HepG2 (cell line): ENCODE measurements around the gene TATDN2. TPM values are rescaled to one million over a fixed set of nuclear protein-coding genes. Genes with fewer than 3 reads are reported as not detected.

Experiments
- ATAC-seq: fragments of 200-7000 bp; cut with Tn5 transposase; 3 replicates; pipeline ENCODE4 v1.9.1; 2020; ENCODE audit warnings: mild to moderate bottlenecking, moderate library complexity
- BruUV-seq: library from RNA; stranded (reverse); fragments of 400-500 nt; replicated peaks from 2 replicates; lab custom pipeline; 2021; lab: Mats Ljungman, UMichigan
- CTCF ChIA-PET: fragments of 300-600 bp; formaldehyde crosslinking; extraction: SDS; loops from one replicate; lab custom pipeline; 2021; ENCODE audit warnings: low total read pairs, inconsistent platforms, low intra/inter-chr PET ratio; lab: Yijun Ruan, JAX
- POLR2A ChIA-PET: fragments of 350-600 bp; sonication (Branson Sonifier 250); formaldehyde crosslinking; loops from one replicate; lab custom pipeline; 2020; ENCODE audit warnings: antibody characterized with exemption, inconsistent platforms; lab: Yijun Ruan, JAX
- DNase-seq: peaks from one replicate; pipeline ENCODE4 v3.0.0-alpha.2; 2015; ENCODE audit warnings: low spot score
- FAIRE-seq: peaks from 3 replicates; lab custom pipeline; 2011; peaks lifted over from hg19 to GRCh38; lab: Jason Lieb, UNC
- H2AFZ ChIP-seq: one replicate; pipeline ENCODE4 v1.6.1; 2011; ENCODE audit warnings: low read length, inconsistent platforms
- H3K27ac ChIP-seq: fragments of 300-600 bp; 3 replicates; pipeline ENCODE4 v1.8.0; 2011; ENCODE audit warnings: mixed run types, mild to moderate bottlenecking, mixed read lengths, low read length, inconsistent platforms; ENCODE audit not compliant: insufficient read depth; ENCODE audit errors: extremely low read length
- H3K27me3 ChIP-seq, 2 experiments: fragments of 200-600 bp in 1 of 2; 2 replicates in 1 of 2; 3 replicates in 1 of 2; pipeline versions ENCODE4 v1.6.0 to v1.8.0; 2011; ENCODE audit warnings: low read length in 2 of 2, mild to moderate bottlenecking in 2 of 2, moderate library complexity in 2 of 2, inconsistent platforms in 1 of 2; ENCODE audit not compliant: insufficient read depth in 2 of 2, control insufficient read depth in 1 of 2
- H3K36me3 ChIP-seq, 2 experiments: fragments of 200-600 bp in 1 of 2; replicated peaks in 1 of 2; 2 replicates in 1 of 2; 3 replicates in 1 of 2; pipeline versions ENCODE4 v1.5.1 to v1.8.0; 2011; ENCODE audit warnings: low read length in 2 of 2, inconsistent platforms in 1 of 2; ENCODE audit not compliant: insufficient read depth in 2 of 2, control insufficient read depth in 1 of 2
- H3K4me1 ChIP-seq: 2 replicates; pipeline ENCODE4 v1.5.1; 2012; ENCODE audit warnings: low read length, inconsistent platforms; ENCODE audit not compliant: insufficient read depth
- H3K4me2 ChIP-seq: 2 replicates; pipeline ENCODE4 v1.6.0; 2011; ENCODE audit warnings: low read depth, low read length, inconsistent platforms
- H3K4me3 ChIP-seq, 3 experiments: fragments of 200-600 bp in 1 of 3; sonication (generic), shearing (Covaris generic) in 1 of 3; replicated peaks in 1 of 3; 2 replicates each; pipeline ENCODE4 v1.5.1; 2011 to 2016; ENCODE audit warnings: low read length in 3 of 3, inconsistent platforms in 2 of 3, low read depth in 2 of 3, mild to moderate bottlenecking in 2 of 3, control low read depth in 1 of 3, mixed read lengths in 1 of 3; ENCODE audit not compliant: insufficient read depth in 1 of 3
- H3K79me2 ChIP-seq: one replicate; pipeline ENCODE4 v1.6.1; 2011; ENCODE audit warnings: low read length, inconsistent platforms; ENCODE audit not compliant: insufficient read depth
- H3K9ac ChIP-seq: 2 replicates; pipeline ENCODE4 v1.6.0; 2011; ENCODE audit warnings: mild to moderate bottlenecking, low read depth, low read length, inconsistent platforms; ENCODE audit not compliant: insufficient read depth
- H3K9me3 ChIP-seq: 2 replicates; pipeline ENCODE4 v1.5.1; 2012; ENCODE audit warnings: mild to moderate bottlenecking, low read length
- H4K20me1 ChIP-seq: 2 replicates; pipeline ENCODE4 v1.6.0; 2011; ENCODE audit warnings: inconsistent platforms, mild to moderate bottlenecking, low read length, moderate library complexity; ENCODE audit not compliant: insufficient read depth
- ASH2L ChIP-seq: fragments of 300-600, 200-600 bp; sonication (generic); IDR thresholded peaks from 2 replicates; pipeline ENCODE4 v1.7.0; 2017; ENCODE audit warnings: low read depth, mild to moderate bottlenecking, moderate library complexity, mixed read lengths, low read length; ENCODE audit not compliant: insufficient read length
- ATF7-NPFF ChIP-seq: sonication (generic); formaldehyde crosslinking; IDR thresholded peaks from 2 replicates; pipeline ENCODE4 v1.8.1; 2023; ENCODE audit warnings: mild to moderate bottlenecking, low read depth, missing genetic modification reagents, moderate library complexity
- GATA4 ChIP-seq: sonication (generic); IDR thresholded peaks from 2 replicates; pipeline ENCODE4 v1.6.1; 2016; ENCODE audit warnings: antibody characterized with exemption, low read depth, borderline replicate concordance
- PRPF4 ChIP-seq: fragments of 200-400 bp; formaldehyde crosslinking; IDR thresholded peaks from 2 replicates; pipeline ENCODE4 v1.6.1; 2016; ENCODE audit warnings: low read length, low read depth; ENCODE audit not compliant: poor library complexity, severe bottlenecking
- SP4 ChIP-seq: sonication (generic); formaldehyde crosslinking; IDR thresholded peaks from 2 replicates; pipeline ENCODE4 v1.8.1; 2023; ENCODE audit warnings: mild to moderate bottlenecking, missing genetic modification reagents
- TBX2 ChIP-seq: sonication (generic); formaldehyde crosslinking; IDR thresholded peaks from 2 replicates; pipeline ENCODE4 v1.5.0; 2020; ENCODE audit warnings: missing genetic modification reagents, mild to moderate bottlenecking, borderline replicate concordance
- ZFP90 ChIP-seq: sonication (generic); formaldehyde crosslinking; IDR thresholded peaks from 2 replicates; pipeline ENCODE4 v1.8.0; 2022; ENCODE audit warnings: missing genetic modification reagents, mild to moderate bottlenecking, inconsistent platforms, borderline replicate concordance
- ZKSCAN1 ChIP-seq: fragments of 150-350 bp; IDR thresholded peaks from 2 replicates; pipeline ENCODE4 v1.6.1; 2014; ENCODE audit warnings: low read length
- ZNF12 ChIP-seq: sonication (generic); formaldehyde crosslinking; IDR thresholded peaks from 2 replicates; pipeline ENCODE4 v1.5.0; 2020; ENCODE audit warnings: missing genetic modification reagents
- ZNF264 ChIP-seq: sonication (generic); formaldehyde crosslinking; IDR thresholded peaks from 2 replicates; pipeline ENCODE4 v1.4.0; 2020; ENCODE audit warnings: missing genetic modification reagents
- ZNF430 ChIP-seq: sonication (generic); formaldehyde crosslinking; IDR thresholded peaks from 2 replicates; pipeline ENCODE4 v1.9.0; 2021; ENCODE audit warnings: mild to moderate bottlenecking, missing genetic modification reagents
- ZNF441 ChIP-seq: sonication (generic); formaldehyde crosslinking; IDR thresholded peaks from 2 replicates; pipeline ENCODE4 v1.7.0; 2021; ENCODE audit warnings: missing genetic modification reagents, borderline replicate concordance
- ZSCAN21 ChIP-seq: sonication (generic); formaldehyde crosslinking; IDR thresholded peaks from 2 replicates; pipeline ENCODE4 v1.8.0; 2022; ENCODE audit warnings: mild to moderate bottlenecking, missing genetic modification reagents, moderate library complexity, borderline replicate concordance
- WGBS: methylation state at CpG from one replicate; pipeline ENCODE4 v1.1.6; 2017; ENCODE audit warnings: low lambda C conversion rate; 5-methylcytosine and 5-hydroxymethylcytosine counted together
- in situ Hi-C: cut with HindIII; loops from 2 replicates; pipeline ENCODE4 v1.10.0; 2017; ENCODE audit warnings: low pct_unique_long_range_greater_than_20kb; ENCODE audit not compliant: extremely low pct_ligation_motif_present
- intact Hi-C: fragments of 100-400 bp; cut with micrococcal nuclease; formaldehyde crosslinking; loops from one replicate; pipeline ENCODE4 v1.10.0; 2022; ENCODE audit not compliant: unreplicated experiment
- polyA plus RNA-seq, 8 experiments: library from polyadenylated mRNA; depleted of rRNA in 3 of 8; stranded (reverse) in 7 of 8; unstranded in 1 of 8; fragments of >200 nt; fragmentation: Illumina TruSeq in 4 of 8; extraction: Trizol in 4 of 8; gene quantifications; 2 replicates each; pipeline versions ENCODE4 v1.2.1 to v1.2.3, GENCODE V29; 2011 to 2016; ENCODE audit warnings: low read depth in 4 of 8, missing spikeins in 1 of 8, mixed read lengths in 1 of 8; ENCODE audit not compliant: insufficient read depth in 1 of 8
- total RNA-seq, 5 experiments: library from RNA; depleted of rRNA; stranded (reverse); fragments of >200 nt; fragmentation: Illumina TruSeq; extraction: Trizol; gene quantifications; 2 replicates each; pipeline ENCODE4 v1.2.3, GENCODE V29; 2016; ENCODE audit warnings: low read depth in 1 of 5
- TF ChIP-seq, protein P1 (sequence below): sonication (generic); formaldehyde crosslinking; IDR thresholded peaks from 2 replicates; pipeline ENCODE4 v1.4.0; 2020; ENCODE audit warnings: missing genetic modification reagents, mild to moderate bottlenecking, borderline replicate concordance
- TF ChIP-seq, protein P2 (sequence below): IDR thresholded peaks from 2 replicates; pipeline ENCODE4 v1.6.1; 2016; ENCODE audit warnings: low read depth, control low read depth
- TF ChIP-seq, protein P3 (sequence below): sonication (generic); formaldehyde crosslinking; IDR thresholded peaks from 2 replicates; pipeline ENCODE4 v1.8.1; 2023; ENCODE audit warnings: mild to moderate bottlenecking, missing genetic modification reagents

Gene TATDN2
- total and polyA plus RNA-seq, 2 of the 13 experiments (the other 11 are each of a cell fraction or from before 2014, with no cell fraction given) = 12.1 to 21.9 TPM

DNA sequence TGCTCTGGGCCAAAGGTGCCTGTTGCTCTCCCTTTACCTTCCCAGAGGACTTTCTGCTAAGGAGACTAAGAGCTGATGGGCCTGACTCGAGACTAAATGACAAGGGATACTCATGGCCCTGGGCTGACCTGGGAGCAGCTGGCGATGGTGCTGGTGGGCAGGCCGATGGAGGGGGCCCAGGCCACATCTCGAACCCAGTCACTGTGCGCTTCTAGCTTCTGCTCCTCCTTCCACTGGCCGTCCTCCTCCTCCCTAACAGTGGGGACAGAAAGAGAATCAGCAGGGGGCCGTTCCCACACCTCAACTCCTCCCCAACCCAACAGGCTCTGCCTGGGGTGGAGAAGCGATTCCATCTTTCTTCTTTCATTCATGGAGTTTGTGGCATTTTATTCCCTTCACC, 56.6 kb downstream of the TATDN2 start (continued):
- TF ChIP-seq, protein P1, sequence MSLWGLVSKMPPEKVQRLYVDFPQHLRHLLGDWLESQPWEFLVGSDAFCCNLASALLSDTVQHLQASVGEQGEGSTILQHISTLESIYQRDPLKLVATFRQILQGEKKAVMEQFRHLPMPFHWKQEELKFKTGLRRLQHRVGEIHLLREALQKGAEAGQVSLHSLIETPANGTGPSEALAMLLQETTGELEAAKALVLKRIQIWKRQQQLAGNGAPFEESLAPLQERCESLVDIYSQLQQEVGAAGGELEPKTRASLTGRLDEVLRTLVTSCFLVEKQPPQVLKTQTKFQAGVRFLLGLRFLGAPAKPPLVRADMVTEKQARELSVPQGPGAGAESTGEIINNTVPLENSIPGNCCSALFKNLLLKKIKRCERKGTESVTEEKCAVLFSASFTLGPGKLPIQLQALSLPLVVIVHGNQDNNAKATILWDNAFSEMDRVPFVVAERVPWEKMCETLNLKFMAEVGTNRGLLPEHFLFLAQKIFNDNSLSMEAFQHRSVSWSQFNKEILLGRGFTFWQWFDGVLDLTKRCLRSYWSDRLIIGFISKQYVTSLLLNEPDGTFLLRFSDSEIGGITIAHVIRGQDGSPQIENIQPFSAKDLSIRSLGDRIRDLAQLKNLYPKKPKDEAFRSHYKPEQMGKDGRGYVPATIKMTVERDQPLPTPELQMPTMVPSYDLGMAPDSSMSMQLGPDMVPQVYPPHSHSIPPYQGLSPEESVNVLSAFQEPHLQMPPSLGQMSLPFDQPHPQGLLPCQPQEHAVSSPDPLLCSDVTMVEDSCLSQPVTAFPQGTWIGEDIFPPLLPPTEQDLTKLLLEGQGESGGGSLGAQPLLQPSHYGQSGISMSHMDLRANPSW (CRISPR knock-in tag) = no peak
- TF ChIP-seq, all 625 proteins: peak for 3

DNA sequence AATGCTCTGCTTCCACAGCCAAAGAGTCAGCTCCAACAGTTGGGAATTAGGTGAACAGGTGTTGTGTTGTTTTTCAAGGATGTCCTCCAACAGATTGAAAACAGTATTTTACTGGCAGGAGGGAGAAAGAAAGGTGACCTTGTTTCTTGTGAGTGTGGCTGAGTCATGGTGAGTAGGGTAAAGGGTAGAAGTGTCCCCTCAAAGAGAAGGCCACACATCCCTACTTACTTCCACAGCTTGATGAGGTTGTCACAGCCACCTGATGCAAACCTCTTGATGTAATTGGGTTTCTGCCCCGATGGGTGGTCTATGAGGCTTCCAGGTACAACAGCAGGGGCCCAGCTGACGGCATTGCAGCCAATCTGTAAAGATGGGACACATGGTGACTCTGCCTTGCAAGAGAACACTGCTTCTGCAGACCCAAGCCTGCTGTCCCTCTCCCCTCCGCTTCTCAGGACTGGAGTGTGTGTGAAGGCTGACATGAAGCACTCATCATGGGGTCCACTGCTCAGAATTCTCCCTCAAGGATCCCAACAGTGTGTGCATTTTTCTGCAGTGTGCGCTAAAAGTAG, 57.2 kb downstream of the TATDN2 start:
- Histone ChIP-seq H3K27ac (no peak overlapping the region), H3K4me3 (no peak overlapping the region), H3K9ac (no peak overlapping the region), H2AFZ (no peak overlapping the region), H3K36me3 (peaks cover 48 to 92% of the 10 kb centered on the region in 2 experiments), H3K27me3 (no peaks in the 10 kb centered on the region), H3K9me3 (no peaks in the 10 kb centered on the region), H4K20me1 (peaks cover 6% of the 10 kb centered on the region), H3K4me1 (no peaks in the 10 kb centered on the region), H3K79me2 (no peaks in the 10 kb centered on the region), H3K4me2 (no peak overlapping the region)
- in situ Hi-C loops = no loop called here
- no TSS peak for BruUV-seq
- ChIA-PET CTCF (no interaction called here), POLR2A (interaction anchor here (1.1 kb wide), 1 partner anchor 11 kb away, joined by 5 read pairs; no protein-coding TSS in a partner anchor)
- intact Hi-C loops = no loop called here
- 90% methylated on average over 3 of the region's 4 CpGs for WGBS
- ATAC-seq (no peak), DNase-seq (no peak), FAIRE-seq (no peak)
- no peak for TF ChIP-seq ATF7-NPFF (CRISPR knock-in tag)
- no peak for TF ChIP-seq GATA4
- no peak for TF ChIP-seq SP4 (CRISPR knock-in tag)
- no peak for TF ChIP-seq ZNF12 (CRISPR knock-in tag)
- no peak for TF ChIP-seq ZFP90 (CRISPR knock-in tag)
- no peak for TF ChIP-seq ZNF441 (CRISPR knock-in tag)
- TF ChIP-seq ZSCAN21 (CRISPR knock-in tag) = no peak
- TF ChIP-seq, protein P2, sequence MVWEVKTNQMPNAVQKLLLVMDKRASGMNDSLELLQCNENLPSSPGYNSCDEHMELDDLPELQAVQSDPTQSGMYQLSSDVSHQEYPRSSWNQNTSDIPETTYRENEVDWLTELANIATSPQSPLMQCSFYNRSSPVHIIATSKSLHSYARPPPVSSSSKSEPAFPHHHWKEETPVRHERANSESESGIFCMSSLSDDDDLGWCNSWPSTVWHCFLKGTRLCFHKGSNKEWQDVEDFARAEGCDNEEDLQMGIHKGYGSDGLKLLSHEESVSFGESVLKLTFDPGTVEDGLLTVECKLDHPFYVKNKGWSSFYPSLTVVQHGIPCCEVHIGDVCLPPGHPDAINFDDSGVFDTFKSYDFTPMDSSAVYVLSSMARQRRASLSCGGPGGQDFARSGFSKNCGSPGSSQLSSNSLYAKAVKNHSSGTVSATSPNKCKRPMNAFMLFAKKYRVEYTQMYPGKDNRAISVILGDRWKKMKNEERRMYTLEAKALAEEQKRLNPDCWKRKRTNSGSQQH (CRISPR knock-in tag) = no peak
- TF ChIP-seq ZNF264 (CRISPR knock-in tag) = no peak
- TF ChIP-seq, protein P3, sequence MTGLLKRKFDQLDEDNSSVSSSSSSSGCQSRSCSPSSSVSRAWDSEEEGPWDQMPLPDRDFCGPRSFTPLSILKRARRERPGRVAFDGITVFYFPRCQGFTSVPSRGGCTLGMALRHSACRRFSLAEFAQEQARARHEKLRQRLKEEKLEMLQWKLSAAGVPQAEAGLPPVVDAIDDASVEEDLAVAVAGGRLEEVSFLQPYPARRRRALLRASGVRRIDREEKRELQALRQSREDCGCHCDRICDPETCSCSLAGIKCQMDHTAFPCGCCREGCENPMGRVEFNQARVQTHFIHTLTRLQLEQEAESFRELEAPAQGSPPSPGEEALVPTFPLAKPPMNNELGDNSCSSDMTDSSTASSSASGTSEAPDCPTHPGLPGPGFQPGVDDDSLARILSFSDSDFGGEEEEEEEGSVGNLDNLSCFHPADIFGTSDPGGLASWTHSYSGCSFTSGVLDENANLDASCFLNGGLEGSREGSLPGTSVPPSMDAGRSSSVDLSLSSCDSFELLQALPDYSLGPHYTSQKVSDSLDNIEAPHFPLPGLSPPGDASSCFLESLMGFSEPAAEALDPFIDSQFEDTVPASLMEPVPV (CRISPR knock-in tag) = no peak
- no peak for TF ChIP-seq ZNF430 (CRISPR knock-in tag)
- TF ChIP-seq ZKSCAN1 = no peak
- TF ChIP-seq ASH2L = no peak
- TF ChIP-seq PRPF4 = no peak
- no peak for TF ChIP-seq TBX2 (CRISPR knock-in tag)
